Esophagus muscularis mucosa (tissue), 4 donors: Measurements from ENCODE around the gene HPD.

Experiments used
- CTCF ChIP-seq, 3 experiments: fragments of 200-600 bp in 2 of 3; fragments of 450-650 bp in 1 of 3; sonication (generic) in 2 of 3; IDR thresholded peaks; one replicate each; pipeline ENCODE4 v1.5.1; 2017 to 2019; ENCODE audit warnings: antibody characterized with exemption in 3 of 3, mild to moderate bottlenecking in 2 of 3, moderate library complexity in 1 of 3
- EP300 ChIP-seq: sonication (generic); formaldehyde crosslinking; IDR thresholded peaks from one replicate; pipeline ENCODE4 v1.6.1; 2017; ENCODE audit warnings: antibody characterized with exemption
- POLR2AphosphoS5 ChIP-seq, 2 donors: sonication (generic); formaldehyde crosslinking; IDR thresholded peaks; one replicate each; pipeline ENCODE4 v1.6.1; 2017; ENCODE audit warnings: antibody characterized with exemption in 2 of 2

GRCh38 chr12:121816925-121817647, 41.6 kb downstream of the HPD start:
- TF ChIP-seq CTCF (IDR thresholded peaks at IDR 0.05) (no peak), EP300 (no peak), POLR2AphosphoS5 (IDR thresholded peaks at IDR 0.05) (no peak)
